GM06990 (cell line): Measurements from ENCODE around the gene NDEL1.

Experiments
- DNase-seq: peaks from one replicate; pipeline ENCODE4 v3.0.0-alpha.2; 2011; ENCODE audit not compliant: insufficient read length; ENCODE audit errors: extremely low read depth
- H3K27me3 ChIP-seq: replicated peaks from 2 replicates; pipeline ENCODE4 v1.6.0; 2011; ENCODE audit warnings: low read length; ENCODE audit not compliant: control insufficient read depth, insufficient read depth
- H3K36me3 ChIP-seq: 2 replicates; pipeline ENCODE4 v1.5.1; 2011; ENCODE audit warnings: low read length; ENCODE audit not compliant: control insufficient read depth, insufficient read depth
- H3K4me3 ChIP-seq: replicated peaks from 2 replicates; pipeline ENCODE4 v1.5.1; 2011; ENCODE audit warnings: low read depth, mild to moderate bottlenecking, control low read depth, low read length
- TF ChIP-seq, protein P1 (sequence below): IDR thresholded peaks from 2 replicates; pipeline ENCODE4 v1.5.1; 2011; ENCODE audit warnings: low read length, control low read depth, mild to moderate bottlenecking, inconsistent platforms; ENCODE audit not compliant: insufficient read depth, poor library complexity, severe bottlenecking

NDEL1 gene

DNA sequence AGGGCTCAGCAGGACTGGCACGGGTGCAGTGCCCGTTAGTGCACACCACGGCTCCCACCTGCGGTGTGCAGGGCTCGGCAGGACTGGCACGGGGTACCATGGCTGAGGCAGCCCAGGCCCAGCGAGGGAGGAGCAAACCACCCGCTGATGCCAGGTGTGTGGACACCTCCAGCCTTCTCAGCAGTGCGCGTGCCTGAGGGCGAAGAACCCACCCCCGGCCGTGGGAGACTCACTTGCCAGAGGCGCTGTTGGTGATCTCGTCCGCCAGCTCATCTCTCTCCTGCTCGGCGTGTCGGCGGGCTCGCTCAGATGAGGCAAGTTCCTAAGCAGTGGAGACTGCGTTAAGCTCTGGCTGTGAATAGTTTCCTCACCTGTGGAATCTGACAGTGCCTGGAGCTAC is 45.4 kb downstream of the NDEL1 start:
- TF ChIP-seq, protein P1, sequence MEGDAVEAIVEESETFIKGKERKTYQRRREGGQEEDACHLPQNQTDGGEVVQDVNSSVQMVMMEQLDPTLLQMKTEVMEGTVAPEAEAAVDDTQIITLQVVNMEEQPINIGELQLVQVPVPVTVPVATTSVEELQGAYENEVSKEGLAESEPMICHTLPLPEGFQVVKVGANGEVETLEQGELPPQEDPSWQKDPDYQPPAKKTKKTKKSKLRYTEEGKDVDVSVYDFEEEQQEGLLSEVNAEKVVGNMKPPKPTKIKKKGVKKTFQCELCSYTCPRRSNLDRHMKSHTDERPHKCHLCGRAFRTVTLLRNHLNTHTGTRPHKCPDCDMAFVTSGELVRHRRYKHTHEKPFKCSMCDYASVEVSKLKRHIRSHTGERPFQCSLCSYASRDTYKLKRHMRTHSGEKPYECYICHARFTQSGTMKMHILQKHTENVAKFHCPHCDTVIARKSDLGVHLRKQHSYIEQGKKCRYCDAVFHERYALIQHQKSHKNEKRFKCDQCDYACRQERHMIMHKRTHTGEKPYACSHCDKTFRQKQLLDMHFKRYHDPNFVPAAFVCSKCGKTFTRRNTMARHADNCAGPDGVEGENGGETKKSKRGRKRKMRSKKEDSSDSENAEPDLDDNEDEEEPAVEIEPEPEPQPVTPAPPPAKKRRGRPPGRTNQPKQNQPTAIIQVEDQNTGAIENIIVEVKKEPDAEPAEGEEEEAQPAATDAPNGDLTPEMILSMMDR: no peak
- Histone ChIP-seq H3K27me3 (no peaks in the 10 kb centered on the region), H3K4me3 (no peak overlapping the region), H3K36me3 (peaks cover 34% of the 10 kb centered on the region)
- no peak for DNase-seq

DNA sequence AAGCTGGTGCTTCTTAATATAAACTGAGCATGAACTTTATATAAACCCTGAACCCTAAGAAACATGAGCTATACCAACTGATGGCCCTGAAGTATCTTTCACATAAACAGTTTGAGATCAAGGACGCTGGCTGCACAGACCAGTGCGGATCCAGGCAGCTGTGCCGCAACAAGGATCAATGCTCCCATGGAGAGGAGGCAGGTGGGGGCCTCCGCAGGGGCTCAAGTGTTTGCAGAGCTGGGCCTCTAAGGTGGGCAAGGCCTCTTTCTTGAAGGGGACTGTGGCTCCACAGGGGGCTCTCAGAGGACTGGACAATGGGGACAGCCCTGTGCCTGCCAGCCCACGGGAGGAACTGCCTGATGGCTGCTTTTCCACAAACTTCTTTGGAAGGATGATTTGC is 46.0 kb downstream of the NDEL1 start:
- Histone ChIP-seq H3K36me3 (peaks cover 29% of the 10 kb centered on the region), H3K27me3 (no peaks in the 10 kb centered on the region), H3K4me3 (no peak overlapping the region)
- no peak for DNase-seq
- TF ChIP-seq, protein P1: no peak

DNA sequence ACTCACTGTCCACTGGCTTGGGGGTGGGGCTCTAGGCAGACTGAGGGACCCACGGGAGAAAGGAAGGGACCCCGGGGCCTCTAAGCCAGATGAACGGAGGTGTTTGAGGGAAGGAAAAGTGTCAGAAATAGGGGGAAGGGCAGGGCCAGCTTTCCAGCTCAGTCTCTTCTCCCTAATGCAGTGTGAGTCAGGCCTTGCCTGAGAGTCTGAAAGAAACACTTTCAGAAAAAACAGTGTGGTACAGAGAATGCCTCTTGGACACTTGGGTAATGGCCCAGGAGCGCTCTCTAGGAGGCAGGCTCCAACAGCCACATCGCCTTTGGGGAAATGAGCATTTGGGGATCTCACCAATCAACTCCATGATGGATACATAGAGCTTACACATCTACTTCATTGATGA is 46.9 kb downstream of the NDEL1 start:
- no peak overlapping the region for H3K4me3 ChIP-seq
- DNase-seq: no peak
- peaks cover 27% of the 10 kb centered on the region for H3K36me3 ChIP-seq
- no peaks in the 10 kb centered on the region for H3K27me3 ChIP-seq
- TF ChIP-seq, protein P1: no peak

DNA sequence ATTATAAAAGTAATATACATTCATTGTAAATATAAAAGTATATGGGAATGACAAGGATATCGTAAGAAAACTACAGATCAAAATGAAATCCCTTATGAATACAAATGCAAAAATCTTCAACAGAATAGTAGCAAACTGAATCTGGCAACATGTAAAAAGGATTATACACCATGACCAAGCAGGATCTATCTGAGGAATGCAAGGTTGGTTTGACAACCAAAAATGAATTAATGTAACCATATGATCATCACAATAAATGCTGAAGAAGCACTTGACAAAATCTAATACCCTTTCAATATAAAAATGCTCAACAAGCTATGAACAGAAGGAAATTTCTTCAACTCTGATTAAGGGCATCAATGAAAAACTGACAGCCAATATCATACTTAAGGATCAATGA is 48.8 kb downstream of the NDEL1 start:
- TF ChIP-seq, protein P1: no peak
- Histone ChIP-seq H3K4me3 (no peak overlapping the region), H3K36me3 (peaks cover 26% of the 10 kb centered on the region), H3K27me3 (no peaks in the 10 kb centered on the region)
- DNase-seq: no peak

DNA sequence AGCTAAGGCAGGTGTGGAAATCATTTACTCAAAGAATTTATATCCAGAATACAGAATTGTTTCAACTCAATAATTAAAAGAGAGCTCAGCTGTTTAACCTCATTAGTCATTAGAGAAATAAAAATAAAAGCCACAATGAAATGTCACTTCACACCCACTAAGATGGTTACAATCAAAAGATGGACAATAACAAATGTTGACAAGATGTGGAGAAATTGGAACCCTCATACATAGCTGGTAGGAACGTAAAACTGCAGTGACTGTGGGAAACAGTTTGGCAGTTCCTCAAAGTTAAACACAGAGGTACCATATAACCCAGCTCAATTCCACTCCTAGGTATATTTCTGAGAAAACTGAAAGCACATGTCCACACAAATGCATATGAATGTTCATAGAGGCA is 49.8 kb downstream of the NDEL1 start:
- DNase-seq: no peak
- TF ChIP-seq, protein P1: no peak
- peaks cover 20% of the 10 kb centered on the region for H3K36me3 ChIP-seq
- no peaks in the 10 kb centered on the region for H3K27me3 ChIP-seq
- no peak overlapping the region for H3K4me3 ChIP-seq

DNA sequence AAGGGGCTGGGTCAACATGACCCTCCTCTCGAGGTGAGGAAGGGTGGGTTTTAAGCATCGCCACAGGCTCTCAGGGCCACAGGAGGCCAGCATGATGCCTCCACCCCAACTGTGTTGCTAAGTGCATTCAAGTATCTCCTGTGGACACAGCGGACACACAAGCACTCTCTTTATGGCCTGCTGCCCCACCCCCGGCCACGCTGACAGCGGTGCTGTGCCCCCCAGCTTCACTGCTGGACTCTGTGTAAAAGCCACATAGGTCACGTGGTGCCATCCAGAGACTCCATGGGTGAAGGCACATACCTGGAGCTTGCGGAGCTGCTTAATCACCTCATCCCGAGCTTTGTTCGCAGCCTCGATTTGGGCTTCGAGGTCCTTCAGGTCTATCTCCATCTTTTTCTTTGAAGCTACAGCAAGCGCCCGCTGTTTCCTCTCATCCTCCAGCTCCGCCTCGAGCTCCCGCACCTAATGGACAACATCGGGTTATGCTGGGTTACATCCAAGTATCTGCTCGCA is 51.5 kb downstream of the NDEL1 start:
- no peaks in the 10 kb centered on the region for H3K27me3 ChIP-seq
- peaks cover 22% of the 10 kb centered on the region for H3K36me3 ChIP-seq
- TF ChIP-seq, protein P1: no peak
- DNase-seq: no peak
- H3K4me3 ChIP-seq: no peak overlapping the region
